ENCODE measurements around the gene CHD9NB.

- TF ChIP-seq POLR2A (IDR thresholded peaks at IDR 0.05), result no peak
- TF ChIP-seq, protein P1, sequence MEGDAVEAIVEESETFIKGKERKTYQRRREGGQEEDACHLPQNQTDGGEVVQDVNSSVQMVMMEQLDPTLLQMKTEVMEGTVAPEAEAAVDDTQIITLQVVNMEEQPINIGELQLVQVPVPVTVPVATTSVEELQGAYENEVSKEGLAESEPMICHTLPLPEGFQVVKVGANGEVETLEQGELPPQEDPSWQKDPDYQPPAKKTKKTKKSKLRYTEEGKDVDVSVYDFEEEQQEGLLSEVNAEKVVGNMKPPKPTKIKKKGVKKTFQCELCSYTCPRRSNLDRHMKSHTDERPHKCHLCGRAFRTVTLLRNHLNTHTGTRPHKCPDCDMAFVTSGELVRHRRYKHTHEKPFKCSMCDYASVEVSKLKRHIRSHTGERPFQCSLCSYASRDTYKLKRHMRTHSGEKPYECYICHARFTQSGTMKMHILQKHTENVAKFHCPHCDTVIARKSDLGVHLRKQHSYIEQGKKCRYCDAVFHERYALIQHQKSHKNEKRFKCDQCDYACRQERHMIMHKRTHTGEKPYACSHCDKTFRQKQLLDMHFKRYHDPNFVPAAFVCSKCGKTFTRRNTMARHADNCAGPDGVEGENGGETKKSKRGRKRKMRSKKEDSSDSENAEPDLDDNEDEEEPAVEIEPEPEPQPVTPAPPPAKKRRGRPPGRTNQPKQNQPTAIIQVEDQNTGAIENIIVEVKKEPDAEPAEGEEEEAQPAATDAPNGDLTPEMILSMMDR (IDR thresholded peaks at IDR 0.05), result no peak
Measured at GRCh38 chr16:53061701-53062159, 9.0 kb upstream of the CHD9NB start.

Measured in prostate gland (tissue), 2 donors.